Measurements from ENCODE around the gene HOXA3.

Gene HOXA3

DNA sequence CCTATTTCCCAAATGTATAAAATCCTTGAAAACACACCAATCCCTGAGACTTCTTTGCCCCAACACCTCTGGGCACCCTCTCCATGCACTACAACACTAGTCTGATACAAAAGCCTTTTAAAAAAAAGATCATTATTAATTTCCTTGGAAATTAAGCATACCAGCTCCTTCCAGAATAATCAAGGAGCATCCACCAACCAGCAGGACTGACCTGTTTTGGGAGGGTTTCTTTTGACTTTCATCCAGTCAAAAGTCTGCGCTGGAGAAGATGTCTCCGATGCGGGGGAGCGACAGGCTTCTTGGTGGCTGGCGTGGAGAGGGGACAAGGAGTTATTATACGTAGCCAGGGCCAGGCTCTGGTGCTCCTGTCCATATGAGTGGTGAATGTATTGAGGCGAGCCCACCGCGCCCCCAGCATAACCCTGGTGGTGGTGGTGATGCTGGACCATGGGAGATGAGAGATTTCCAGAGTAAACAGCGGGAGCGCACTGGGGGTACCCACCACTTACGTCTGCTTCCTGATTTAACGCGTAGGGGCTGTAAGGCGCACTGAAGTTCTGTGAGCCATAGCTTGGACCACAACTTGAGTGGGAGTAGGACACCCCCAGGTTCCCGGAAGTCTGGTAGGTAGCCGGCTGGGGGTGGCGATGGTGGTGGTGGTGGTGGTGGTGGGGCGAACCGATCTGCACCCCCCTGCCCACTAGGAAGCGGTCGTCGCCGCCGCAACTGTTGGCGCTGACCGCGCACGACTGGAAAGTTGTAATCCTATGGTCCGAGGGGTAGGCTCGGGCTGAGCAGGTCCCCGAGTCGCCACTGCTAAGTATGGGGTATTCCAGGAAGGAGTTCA, 57.1 kb downstream of the HOXA3 start:
- DNase-seq (ENCODE audit: low read depth in 1 of 2, low spot score in 1 of 2) = no peak

DNA sequence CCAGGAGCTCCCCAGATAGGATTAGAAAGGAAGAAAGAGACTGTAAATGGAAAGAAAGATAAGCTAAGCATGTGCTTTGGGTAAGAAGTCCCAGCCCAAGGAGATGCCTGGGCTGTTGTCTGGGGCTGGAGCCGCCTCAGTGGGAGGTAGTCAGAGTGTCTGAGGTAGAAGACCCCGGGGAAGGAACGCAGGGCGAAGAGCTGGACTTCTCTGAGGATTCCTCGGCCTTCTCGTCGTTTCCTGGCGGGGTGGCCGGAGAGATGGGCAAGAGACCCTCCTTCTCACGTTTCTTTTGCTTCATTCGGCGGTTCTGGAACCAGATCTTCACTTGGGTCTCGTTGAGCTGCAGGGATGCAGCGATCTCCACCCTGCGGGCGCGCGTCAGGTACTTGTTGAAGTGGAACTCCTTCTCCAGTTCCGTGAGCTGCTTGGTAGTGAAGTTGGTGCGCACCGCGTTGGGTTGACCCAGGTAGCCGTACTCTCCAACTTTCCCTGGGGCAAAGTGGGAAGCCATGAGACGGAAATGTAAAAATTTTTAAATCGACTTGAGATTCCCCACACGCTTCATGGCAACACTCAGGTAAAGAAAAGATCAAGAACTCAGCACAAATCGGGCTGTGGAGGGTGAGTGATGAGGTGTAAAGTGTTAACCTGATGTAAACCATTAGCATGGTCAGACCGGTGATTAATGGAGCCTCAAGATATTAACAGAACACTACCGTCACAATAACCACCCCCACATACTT, 57.9 kb downstream of the HOXA3 start:
- no peak for DNase-seq (ENCODE audit: low read depth in 1 of 2, low spot score in 1 of 2)

DNA sequence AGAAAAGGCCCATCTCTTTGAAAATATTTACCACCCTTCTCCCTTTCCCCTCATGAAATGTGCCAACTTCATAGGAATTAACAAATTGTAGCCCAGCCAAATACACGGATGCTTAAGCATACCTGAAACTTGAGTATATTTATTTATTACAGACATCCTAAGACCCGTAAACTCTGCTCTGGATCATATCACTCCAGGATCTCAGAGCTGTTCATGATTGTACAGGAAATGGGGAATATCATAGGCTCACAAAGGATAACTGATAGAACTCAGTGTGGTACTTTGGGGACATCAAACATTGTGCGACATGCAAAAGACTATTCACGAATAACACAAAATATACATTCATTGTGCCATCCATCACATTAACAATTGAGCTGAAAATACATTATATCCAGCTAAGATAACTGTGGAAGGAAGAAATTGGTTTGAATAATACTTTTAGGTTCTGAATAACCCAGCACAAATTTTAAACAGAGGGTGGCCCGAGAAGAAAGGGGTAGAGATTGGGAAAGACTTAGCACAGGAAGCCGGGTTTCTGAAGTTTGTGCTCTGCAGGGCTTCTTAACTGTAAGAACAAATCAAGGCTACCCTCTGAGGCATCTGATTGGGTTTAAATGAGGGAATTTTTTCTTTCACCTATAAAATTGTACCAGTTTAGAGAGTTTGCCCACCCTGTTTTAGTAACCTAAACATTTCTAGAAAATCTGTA, 59.0 kb downstream of the HOXA3 start:
- DNase-seq (ENCODE audit: low read depth in 1 of 2, low spot score in 1 of 2) = no peak

DNA sequence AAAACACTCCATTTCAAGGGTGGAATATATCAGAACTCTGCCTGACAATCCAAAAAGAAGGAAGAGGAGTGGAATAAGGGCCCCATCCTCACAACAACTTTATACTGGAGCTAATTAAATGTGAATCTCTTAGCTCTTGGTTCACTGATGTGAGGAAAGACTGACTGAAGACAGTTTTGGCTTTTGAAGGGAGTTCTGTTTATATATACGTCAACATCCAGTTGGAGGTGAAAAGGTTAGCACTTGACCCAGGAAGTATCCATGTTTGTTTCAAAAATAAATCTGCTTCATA, 59.6 kb downstream of the HOXA3 start:
- no peak for DNase-seq (ENCODE audit: low read depth in 1 of 2, low spot score in 1 of 2)

DNA sequence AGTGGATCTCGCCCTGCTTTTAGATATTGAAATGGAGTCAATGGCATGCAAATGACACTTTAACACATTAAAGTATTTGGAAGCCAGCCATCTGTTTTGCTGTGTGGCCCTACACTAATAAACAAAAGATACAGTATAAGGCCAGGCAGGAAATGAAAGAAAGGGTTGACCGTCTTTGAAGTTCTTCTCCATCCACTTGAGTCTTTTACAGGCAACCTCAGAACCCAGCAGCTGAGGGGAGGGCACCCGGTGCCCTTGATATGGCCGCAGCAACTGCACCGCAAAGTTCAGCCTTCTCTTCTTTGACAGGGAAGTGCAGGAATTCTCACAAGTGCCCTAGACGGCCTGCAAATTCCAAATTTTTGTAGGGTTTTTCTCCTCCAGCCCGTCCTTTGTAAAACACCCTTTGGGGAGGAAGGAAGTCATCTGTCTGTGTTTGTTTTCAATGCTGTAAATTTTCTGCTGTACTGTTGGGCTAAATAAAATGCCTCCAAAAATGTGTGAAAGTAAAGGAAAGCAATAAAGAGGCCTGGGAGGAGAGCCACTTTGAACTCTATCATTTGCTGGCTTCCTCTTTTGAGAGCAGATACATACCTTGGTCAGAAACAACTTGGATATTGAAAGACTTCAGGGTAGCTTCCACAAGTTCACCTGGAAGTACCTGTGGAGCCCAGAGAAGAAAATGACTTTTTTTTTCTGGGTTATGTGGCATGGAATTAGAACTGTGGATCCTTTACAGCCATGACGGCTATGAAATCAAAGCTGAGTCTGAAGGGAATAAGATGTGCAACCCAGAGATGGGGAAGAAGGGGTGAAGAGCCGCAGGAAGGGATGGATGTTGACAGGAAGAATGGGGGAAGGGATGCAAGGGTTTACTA, 60.2 kb downstream of the HOXA3 start:
- no peak for DNase-seq (ENCODE audit: low read depth in 1 of 2, low spot score in 1 of 2)

DNA sequence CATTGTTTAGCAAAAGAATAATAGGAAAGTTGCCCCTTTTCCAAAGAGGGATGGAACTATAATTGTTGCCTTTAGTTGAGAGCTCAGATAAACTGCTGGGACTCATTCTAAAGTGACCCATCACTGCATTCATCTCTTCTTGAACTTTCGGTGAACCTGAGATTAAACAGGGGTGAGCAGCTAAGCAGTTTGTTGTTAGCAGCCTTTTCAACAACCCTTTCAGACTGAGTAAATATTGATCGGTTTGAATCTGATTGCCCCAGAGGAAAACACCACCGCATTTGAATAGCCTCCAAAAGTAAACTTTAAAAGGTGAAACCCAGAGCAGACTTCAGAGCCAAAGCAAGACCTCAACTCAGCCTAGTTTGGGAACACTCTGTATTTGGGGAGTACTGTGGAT, 61.3 kb downstream of the HOXA3 start:
- DNase-seq (ENCODE audit: low read depth in 1 of 2, low spot score in 1 of 2) = no peak

DNA sequence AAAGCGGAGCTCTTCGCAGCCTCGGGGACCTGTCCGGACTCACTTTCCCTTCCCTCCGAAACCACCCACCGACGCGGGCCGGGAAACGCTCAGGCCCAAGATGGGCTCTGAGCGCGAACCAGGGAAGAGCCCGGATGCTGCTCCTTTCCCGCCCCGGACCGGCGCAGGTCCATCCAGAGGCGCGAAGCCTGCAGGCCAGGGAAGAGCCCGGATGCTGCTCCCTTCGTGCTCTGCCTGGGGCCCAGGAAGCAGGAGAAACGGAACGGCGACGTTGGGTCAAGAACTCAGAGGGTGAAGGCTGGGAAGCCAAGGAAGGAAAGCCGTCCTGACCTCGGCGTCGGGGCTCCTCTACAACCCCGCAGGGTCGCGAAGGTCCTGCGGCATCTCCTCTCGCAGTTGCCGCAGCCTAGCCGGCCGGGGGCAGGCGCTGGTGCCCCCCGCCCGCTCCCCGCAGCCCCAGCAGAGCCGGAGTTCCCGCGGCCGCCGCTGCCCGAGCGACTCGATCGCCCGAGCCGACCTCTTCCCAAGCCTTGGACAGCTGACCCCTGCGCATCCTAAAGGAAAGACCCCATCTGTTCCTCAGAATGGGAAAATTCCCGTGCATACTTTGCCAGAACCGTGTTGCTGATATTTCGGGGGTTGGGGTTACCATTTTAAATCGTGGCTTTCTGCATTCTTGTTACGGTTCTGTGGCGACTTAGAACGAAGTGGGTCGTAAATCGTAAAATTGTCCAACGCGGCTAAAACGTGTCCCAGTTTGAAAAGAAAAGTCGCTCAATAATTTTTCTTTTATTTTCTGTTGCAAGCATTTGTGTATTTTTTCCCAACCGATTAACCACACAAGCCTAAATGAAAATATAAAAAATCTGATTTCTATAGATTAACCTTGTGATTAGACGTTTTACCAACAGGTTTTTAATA, 64.1 kb downstream of the HOXA3 start:
- no peak for DNase-seq (ENCODE audit: low read depth in 1 of 2, low spot score in 1 of 2)

DNA sequence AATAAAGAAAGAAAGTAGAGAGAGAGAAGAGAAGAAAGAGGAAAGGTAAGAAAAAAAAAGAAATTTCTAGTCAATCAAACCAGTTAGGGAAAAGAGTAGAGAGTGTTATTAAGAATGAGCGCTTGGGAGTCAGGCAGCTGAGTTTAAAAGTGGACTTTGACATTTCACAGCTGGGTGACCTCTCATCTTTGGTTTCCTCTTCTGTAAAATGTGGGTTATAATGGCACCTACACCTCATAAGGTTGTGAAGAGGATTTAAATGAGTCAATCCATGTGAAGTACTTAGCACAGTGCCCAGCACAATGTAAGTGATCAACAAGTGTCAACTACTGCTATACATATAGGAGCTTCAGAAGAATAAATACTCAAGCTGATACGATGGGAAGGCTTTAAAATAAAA, 68.7 kb downstream of the HOXA3 start:
- no peak for DNase-seq (ENCODE audit: low read depth in 1 of 2, low spot score in 1 of 2)

DNA sequence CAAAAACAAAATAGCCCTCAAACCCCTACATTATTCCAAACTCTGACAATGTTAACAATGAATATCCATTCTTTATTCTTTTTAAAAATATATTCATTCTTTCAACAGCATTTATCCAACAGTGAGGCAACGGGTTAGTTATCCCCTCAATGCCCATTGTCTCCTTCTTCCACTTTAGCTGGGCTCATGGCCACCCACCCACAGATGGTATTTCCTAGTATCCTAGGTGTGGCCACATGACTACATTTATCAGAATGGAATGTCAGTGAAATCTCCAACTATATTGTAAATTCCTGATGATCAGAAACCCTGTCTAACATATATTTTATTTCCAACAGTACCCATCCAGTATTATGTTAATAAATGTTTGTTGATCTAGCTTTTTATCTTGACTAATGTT, 70.2 kb downstream of the HOXA3 start:
- DNase-seq (ENCODE audit: low read depth in 1 of 2, low spot score in 1 of 2) = no peak

DNA sequence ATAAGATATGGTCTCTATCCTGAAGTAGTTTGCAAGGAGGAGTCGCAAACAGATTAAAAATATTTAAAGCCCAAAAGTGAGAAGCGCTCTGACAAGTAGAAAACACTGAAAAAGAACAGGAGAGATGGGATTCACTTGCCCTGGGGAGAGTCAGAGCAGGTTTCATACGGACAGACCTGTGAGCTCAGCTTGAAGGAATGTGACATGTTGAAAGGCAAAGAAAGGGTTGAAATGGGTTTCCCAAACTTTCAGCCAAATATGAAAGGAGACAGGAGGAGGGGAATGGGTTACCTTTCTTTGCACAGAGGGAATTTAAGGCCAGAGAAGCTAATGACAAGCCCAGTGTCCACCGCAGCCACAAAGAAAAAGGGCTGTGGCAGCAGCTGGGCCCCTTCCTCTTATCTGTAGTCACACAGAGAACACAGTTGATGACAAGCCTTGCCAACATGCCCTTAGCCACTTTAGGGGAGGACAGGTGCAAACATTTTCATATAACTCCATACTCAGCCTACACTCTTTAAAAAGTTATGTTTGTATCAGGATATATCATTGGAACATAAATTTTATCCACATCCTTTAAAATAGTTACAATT, 71.4 kb downstream of the HOXA3 start:
- DNase-seq (ENCODE audit: low read depth in 1 of 2, low spot score in 1 of 2) = no peak

DNA sequence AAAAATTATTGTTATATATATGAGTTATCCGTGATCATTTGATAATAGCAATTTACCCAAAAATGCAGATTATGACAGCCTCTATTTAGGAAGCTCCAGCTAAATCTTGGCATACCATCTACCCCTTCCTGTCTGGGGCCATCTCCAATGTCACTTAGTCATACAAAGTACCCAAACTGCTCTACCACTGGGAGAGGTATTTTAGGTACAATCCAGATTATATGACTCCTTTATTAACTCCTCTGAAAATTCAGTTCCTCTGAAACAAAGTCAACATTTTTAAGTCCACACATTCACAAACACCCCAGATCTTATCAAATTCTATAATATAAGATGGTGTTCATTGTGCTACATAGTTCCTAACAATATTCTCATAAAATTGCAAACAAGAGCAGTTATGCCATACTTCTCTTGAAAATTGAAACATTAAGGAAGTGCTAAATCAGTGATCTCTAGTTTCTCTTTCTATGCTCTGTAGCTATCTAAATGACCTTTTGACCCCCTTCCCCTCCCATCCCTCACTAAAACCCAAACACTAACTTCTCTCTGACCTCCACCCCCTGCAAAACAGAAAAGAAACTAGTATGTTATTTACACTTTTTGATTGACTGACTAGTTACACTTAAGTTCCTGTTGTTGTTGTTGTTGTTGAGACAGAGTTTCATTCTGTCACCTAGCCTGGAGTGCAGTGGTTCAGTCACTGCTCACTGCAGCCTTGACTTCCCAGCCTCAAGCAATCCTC, 73.0 kb downstream of the HOXA3 start:
- no peak for DNase-seq (ENCODE audit: low read depth in 1 of 2, low spot score in 1 of 2)

DNA sequence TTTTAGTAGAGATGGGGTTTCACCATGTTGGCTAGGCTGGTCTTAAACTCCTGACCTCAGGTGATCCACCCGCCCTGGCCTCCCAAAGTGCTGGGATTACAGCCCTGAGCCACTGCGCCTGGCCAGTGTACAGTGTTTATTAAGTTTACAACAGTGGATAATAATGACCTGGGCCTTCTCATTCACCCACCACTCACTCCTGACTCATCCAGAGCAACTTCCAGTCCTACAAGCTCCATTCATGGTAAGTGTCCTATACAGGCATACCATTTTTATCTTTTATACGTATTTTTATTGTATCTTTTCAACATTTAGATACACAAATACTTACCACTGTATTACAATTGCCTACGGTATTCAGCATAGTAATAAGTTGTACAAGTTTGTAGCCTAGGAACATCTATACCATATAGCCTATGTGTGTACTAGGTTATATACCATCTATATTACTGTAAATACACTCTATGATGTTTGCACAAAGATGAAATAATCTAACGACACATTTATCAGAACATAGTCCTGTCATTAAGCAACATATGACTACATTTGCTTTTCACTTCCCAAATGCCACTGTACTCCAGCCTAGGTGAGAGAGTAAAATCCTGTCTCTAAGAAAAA, 73.7 kb downstream of the HOXA3 start:
- DNase-seq (ENCODE audit: low read depth in 1 of 2, low spot score in 1 of 2) = no peak

DNA sequence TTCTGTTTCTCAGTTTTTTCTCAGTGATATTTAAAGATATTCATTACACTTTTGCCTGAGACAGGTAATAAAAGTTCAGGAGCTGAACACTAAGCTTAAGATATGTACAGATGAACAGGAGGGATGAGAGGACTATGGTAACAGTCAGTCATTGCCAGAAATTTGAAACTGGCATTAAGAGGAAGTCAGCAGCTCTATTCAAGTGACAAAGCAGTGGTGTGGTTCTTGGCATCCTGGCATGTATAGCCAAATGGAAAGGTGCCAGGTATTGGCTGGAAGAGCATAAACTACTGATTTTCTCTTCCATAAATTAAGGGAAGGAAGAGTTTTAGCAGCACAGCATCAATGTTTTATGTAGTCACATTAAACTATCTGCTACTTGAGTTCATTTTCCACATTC, 79.3 kb downstream of the HOXA3 start:
- DNase-seq (ENCODE audit: low read depth in 1 of 2, low spot score in 1 of 2) = no peak

DNA sequence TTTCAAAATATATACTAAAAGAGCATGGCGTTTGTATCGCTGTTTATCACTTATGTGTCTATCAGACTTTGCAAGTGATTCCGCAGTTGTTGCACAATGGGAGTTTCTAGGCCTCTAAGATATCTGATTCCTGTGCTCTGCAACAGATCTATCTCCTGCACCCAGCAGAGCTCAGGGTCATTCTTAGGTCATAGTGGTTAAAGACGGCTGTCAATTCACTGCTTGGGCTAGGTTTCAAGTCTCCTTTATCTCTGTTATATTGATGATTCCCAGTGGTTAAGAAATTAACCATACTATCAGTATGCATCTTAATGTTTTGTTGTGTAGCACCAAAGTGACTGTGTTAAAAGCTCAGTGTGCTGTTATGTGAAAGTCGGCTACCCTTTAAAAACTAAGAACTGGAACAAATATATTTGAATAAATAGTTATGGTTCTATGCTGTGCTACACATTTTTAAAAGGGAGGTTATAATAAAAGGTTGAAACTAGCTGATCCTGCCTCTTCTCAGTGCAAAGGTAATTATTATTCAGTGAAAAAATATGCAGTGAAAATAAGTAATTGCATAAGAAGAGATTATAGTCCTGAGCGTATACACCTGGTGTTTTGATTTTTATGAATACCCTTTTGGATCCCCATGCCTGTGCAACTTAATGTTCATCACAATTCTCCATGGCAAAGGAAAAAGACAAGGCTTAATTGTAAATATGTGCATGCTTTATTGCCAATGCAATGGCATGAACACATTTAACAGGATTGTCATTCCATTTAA, 80.6 kb downstream of the HOXA3 start:
- no peak for DNase-seq (ENCODE audit: low read depth in 1 of 2, low spot score in 1 of 2)

DNA sequence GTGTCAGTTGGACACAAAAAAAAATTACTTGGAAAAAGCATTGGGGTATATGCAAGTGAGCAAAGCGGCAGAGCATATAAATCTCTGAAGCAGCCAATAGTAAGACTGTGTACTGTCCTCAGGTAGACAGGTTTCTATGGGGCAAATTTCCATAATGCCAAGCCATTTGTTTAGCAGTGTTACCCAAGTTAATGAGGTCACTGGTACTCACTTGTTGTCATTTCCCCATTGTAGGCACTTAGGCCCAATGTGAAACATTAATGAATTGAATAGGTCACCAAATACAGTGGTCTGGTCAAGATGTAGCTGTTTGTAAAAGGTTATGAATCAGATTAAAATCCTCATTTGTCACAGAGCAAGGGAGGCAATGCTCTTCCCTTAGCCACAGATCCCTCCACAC, 84.1 kb downstream of the HOXA3 start:
- no peak for DNase-seq (ENCODE audit: low read depth in 1 of 2, low spot score in 1 of 2)

DNA sequence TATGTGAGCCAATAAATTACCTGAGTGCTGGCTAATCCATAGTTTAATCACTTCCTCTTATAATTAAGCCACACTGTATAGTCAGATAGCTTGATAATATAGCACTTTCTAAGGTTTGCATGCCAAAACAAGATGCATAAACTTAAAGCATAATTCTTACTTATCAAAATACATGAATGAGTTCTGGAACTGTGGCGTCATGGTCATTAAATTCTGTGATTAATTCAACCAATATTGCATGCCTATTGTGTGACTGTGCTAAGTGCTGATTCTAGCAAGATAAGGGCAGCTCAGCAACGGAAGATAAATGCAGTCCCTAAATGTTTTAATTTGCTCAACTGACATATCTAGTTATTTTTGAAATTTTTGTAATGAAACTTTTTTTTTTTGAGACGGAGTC, 86.2 kb downstream of the HOXA3 start:
- DNase-seq (ENCODE audit: low read depth in 1 of 2, low spot score in 1 of 2) = no peak

DNA sequence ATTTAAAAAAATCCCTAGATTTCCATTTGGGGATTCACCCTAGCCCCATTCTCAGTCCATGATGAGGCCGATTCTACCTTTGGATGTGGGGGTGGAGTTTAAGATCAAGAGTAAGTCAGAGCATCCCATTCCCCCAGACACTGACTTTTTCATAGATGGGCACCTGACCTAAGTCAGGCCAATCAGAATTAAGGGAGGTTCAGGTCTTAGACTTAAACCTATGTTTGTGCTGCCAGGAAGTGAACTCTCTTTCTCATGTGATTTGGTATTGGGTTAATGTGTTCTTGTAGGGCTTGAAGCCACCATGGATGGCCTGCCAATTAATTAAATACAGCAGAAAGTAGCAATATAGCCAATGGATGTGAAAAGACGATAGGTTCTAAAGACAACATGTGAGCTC, 86.7 kb downstream of the HOXA3 start:
- DNase-seq (ENCODE audit: low read depth in 1 of 2, low spot score in 1 of 2) = no peak

DNA sequence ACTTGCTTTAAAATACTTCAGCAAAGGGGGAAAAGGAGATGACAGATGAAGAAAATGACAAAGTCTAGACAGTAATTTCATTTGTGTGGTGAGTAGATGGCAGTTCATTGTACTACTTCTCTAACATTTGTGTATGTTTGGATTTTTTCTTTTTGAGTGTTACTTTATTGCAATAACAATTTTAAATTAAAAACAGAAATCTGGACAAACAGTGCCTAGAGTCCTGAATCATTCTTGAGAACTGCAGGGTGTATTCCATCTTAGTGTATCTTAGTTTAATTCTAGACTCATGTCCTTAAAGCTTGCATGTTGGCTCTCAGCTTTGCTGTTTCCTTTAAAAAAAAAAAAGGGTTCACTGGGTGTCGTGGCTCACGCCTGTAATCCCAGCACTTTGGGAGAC, 87.7 kb downstream of the HOXA3 start:
- no peak for DNase-seq (ENCODE audit: low read depth in 1 of 2, low spot score in 1 of 2)

Data from activated T-helper 1 cell treated with anti-CD3 and anti-CD28 coated beads, Interleukin-2, amount 50 U/mL, for 16 hours (primary cell).